GM10847 (cell line): ENCODE data around the gene MEGF9.

Experiments used
- POLR2A ChIP-seq: IDR thresholded peaks from 2 replicates; pipeline ENCODE4 v1.6.1; 2011; ENCODE audit not compliant: insufficient read length; ENCODE audit errors: extremely low read depth

Gene MEGF9

DNA sequence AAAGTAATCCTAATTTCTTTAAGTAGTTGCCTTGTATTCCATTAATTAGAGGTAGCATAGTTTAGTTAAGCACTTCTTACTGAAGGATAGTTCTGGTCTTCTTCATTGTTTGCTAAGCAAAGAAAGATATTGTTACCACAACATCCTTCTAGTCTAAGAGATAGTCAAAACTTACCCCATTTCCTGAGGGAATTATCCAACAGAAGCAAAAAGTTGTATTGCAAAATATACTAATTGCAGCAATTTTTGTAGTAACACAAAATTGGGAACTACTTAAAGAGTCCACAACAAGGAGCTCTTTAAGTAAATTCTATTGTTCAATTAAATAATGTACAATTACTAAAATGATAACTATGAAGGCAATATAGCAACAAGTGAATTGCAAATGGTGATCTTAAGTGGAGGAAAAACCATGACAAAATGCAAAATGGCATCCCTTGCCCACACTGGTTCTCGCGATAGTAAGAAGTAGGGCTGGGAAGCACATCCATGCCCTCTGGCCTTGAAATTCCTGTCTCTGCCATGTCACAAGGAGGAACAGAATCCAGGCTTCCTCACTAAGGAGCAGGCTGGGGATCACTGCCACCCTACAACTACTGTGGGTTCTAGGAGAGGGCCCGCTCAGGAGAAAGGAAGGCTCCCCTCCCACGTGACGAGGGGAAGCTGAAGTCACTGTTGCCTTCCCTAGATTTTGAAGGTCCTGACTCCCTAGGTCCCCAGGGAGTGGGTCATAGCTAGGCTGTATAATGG is 23.3 kb upstream of the MEGF9 start:
- no peak for TF ChIP-seq POLR2A

DNA sequence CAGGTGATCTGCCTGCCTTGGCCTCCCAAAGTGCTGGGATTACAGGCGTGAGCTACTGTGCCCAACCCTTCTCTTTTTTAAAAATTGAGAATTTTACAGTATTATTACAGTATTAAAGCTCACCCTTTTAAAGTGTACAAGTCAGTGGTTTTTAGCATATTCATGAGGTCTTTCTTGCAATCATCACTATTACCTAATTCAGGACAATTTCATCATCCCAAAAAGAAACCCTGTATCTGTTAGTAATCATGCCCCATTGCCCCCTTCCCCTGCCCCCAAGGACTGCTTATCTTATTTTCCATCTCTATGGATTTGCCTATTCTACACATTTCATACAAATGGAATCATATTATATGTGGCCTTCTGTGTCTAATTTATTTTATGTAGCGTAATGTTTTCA is 22.6 kb upstream of the MEGF9 start:
- TF ChIP-seq POLR2A, result no peak

DNA sequence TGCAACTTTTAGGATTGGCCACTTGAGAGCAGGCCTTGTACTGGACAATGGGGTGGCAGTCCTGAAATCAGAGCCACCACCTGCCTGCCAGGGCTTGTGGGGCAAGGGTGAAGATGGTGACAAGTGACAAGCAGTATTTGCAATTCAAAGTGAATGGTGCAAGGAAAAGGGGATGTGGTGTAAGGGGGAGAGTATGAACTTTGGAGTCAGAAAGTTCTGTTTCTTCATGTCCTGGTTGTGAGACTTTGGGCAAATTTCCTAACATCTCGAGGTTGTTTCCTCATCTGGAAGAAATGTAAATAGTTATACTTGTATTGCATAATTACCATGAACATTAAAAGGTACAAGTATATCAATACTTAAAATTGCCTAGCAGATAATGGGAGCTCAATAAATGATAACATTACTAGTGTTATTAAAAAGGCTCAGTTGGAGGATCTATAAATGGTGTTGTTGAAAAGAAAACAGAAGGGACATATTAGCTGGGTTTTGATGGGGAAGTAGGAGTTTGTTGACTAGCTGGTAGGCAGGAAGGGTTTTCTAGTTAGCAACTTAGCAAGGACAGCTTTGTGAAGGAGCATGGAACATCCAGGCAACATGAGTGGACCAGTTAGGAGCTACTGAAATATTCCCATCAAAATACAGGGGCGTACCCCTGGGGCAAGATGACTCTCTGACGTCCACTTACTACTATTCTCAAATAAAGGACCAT is 21.3 kb upstream of the MEGF9 start:
- no peak for TF ChIP-seq POLR2A

DNA sequence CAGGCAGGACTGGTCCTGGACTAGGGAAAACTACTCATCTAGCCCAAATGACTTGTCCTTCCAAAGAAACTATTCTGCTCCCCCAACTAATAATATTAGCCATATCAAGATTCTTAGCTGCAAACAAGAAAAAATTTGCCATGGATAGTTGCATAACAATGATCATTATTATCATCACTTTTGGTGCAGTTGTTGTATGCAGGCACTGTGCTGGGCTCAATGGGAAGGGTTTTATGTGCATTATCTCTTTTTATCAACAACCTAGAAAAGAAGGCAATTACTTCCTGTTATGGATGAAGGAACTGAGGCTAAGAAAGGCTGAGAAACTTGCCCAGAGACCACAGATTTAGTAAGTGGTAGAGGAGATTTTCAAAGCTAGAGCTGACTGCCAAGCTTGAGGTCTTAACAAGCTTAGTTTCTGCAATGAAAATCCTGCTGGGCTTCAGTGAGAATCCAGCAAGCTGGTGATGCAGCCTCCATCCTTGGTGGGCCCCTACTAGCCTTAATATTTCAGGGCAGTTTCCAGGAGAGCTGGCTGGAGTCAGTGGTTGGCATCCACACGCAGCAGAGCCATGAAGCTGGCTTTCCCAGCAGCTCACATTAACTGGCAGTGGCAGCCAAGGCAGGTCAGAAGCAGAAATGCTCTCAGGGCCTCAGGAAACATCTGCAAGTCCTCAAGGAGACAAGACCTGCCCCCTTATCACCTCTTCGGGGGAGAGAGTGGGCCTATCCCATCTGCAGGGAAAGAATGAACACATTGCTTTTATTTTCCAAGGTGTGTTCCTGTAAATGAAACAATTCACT is 20.5 kb upstream of the MEGF9 start:
- no peak for TF ChIP-seq POLR2A

DNA sequence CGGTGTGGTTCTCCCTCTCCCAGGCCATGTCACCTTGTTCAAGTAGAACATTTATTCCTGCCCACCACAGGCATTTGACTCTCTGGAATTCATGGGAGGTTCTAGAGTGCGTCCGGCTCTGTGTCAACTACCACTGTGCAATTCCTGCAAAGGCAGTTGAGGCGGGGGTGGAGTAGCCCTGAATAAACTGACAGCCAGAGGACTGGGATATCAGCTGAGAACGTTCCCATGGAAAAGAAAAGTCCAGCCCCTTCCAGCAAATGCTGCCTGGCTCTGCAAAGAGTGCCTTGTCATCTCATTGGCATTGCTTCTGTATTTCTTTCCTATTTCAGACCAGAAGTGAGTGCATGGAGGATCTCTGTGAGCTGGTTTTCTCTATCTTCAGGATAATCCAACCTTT is 18.9 kb upstream of the MEGF9 start:
- TF ChIP-seq POLR2A, result no peak

DNA sequence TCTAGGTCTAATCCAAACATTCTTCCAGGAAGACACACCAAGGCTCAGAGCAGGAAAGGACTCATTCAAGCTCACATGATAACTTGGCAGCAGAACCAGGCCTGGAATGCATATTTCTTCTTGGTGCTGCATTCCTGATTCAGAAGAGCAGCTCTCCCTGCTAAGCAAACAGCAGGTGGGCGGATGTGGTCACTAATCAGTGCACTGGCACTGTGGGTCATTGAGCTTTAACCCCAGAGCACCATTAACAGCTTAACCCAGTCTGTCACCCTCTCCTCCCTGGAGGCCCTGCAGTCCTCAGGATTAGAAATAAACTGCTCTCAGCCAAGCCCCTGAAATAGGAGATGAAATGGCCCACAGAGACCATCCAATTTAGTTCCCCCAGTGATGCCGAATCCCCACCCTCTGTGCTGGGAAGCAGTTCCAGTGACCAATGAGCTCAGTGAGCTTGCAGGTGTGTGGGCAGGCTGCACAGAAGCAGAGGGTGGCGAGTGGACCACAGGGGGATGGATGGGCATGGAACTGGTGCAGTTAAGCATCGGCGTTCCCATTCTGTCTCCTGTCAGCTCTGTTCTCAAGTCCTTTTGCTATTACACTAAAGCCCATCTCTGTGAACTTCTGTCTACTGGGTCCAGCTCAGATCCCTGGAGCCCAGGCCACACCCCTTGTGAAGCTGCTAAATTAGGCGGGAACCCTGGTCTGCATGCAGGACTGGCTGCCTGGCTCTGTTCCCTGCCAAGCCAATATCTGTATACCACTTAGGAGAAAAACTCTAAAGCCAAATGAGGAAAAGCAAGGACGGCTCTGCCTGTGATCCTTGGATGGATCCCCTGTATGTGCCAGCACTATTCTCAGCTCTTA is 16.6 kb upstream of the MEGF9 start:
- TF ChIP-seq POLR2A, result no peak

DNA sequence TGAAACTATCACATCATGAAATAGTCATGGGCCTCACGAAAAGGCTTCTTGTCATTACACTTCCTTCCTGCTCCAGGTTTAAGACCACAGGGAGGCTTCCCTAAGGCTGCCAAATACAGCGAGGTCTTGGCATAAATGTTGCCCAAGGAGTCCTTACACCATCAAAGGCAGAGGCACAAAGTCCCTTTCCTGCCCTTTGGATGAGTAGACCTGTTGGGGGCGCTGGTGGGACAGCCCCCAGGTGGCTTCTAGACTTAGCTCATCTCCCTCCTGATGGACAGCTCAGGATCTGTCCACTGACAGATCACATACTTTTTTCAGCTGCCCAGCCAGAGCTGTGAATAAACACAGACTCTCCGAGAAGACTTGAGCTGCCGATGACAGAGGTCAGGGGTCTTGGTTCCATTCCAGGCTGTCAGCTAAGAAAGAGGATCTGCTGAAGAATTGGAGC is 15.5 kb upstream of the MEGF9 start:
- no peak for TF ChIP-seq POLR2A

DNA sequence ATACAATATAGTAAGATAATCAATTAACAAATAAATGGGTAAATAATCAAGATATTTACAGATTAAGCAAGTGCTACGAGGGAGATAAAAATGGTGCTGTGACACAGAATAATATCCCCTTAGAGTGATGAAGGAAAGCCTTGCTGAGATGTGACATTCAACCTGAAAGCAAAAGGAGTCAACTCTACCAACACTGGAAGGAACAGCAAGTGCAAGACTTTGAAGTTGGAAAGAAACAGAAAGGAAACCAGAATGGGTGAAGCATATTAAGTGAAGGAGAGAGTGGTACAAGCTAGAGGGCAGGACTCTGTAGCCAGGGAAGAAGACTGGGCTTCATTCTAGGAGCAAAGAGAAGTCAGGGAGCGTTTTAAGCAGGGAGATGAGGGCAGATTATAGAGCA is 12.2 kb upstream of the MEGF9 start:
- TF ChIP-seq POLR2A, result no peak

DNA sequence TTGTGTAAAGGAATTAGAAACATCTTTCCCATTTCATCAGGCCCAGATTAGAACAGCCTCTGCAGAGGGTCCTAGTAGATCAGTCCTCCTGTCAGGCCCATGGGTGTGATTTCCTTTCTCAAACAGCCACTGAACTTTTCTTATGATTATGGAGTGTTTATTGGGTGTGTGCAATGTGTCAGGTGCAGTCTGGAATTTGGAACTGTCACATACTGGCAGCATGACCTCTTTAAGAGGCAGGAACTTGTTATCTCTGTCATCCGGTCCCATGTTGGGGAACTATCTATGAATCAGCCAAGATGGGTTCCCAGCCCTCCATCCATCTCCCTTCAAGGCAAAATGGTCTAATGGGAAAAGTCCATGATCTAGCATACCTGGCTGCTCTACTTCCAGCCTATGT is 11.6 kb upstream of the MEGF9 start:
- TF ChIP-seq POLR2A, result no peak

DNA sequence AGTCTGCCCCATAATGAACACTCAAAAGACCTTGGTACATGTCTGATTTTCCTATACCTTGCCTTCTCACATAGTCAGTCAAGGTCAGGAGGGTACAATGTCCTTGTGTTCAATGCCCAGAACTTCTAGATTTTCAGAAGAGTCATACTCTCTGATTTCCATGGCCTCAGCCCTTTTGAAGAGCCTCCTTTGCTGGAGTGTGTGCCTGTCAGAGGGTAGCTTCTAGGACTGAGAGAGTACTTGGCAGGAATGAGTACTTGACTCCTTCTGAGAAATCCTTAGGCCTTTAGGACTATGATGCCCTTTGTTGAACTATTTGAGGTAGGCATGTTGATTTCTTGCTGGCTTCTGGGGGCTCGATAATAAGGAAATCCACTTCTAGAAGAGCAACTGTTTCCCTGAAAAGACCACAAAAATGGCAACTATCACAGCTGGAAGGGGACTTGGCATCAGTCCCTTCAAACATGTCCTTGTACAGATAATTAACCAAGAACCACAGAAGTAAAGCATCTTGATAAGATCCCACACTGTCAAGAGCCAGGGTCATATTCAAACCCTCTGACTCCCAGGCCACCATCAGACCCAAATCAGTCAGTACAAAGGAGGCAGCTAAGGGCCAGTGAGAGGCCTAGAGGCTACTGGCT is 10.6 kb upstream of the MEGF9 start:
- no peak for TF ChIP-seq POLR2A

DNA sequence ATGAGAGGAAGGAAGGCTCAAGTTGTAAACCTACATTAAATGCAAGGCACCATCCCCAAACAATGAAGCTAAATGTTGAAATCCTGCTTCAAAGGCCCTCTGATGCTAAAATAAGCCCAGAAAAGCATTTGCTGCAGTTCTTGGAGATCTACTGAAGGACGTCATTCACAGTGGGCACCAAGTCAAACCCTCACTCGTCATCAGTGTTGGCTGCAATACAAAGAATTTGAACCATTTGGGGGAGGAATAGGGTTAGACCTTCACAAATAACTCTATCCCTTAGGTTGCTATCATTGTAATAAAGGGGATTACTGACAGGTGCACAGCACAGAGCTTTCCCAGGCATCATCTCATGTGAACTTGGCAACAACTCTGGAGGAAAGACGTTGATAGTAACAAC is 9.3 kb upstream of the MEGF9 start:
- no peak for TF ChIP-seq POLR2A

DNA sequence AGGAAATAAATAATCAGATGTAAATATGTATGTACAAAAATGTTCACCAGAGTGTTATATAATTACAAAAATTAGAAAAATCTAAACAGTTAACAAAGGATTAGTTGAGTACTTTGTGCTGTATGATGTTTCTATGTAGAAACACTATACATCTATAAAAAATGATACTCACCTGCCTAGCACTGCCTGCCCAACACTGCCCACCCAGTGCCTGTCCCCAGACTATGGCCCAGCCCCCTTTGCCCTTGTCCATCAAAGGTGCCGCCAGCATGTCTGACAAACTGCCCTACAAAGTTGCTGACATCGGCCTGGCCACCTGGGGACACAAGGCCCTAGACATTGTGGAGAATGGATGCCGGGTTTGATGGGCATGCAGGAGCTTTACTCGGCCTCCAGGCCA is 6.1 kb upstream of the MEGF9 start:
- TF ChIP-seq POLR2A, result no peak

DNA sequence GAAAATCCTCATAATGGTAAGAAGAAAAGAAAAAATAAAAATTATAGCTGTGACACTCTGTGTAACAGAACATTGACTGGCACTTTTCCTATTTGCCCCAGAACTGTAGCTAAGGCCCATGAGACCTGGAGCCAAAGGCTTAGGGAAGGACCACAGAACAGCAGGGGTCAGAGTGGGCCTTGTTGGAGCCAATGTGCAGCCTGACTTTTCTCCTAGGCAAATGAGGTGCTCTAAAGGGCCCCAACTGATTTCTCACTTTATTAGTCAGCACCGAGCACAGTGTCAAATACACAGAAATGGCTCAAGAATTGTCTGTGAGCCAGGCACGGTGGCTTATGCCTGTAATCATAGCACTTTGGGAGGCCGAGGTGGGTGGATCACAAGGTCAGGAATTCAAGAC is 4.0 kb upstream of the MEGF9 start:
- no peak for TF ChIP-seq POLR2A

DNA sequence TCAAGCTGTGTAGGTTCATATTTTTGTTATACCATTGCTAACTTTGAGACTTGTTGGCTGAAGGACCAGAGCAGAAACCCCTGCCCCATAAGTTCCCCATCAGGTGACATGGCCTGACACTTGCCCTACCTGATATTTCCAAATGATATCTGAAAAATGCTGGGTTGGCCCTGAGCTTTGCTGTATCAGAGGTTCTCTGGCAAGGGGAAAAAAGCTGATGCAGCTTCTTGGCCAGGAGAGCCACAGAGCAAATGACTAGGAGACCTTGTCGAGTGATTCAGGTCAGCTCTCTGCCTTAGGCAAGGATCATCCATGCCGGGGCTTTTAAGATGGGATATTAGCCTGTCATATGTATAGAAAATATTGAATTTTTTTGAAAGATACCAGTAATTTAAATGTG is 2.9 kb upstream of the MEGF9 start:
- TF ChIP-seq POLR2A, result no peak
